Activated gamma-delta T cell (primary cell): ENCODE measurements around the gene PM20D1.

Experiments
- DNase-seq: peaks from one replicate; lab custom pipeline; 2025; lab: John Stamatoyannopoulos, UW

PM20D1 gene

GRCh38 chr1:205805082-205805711 is 44.7 kb downstream of the PM20D1 start:
- DNase-seq: no peak

- no peak for DNase-seq
Observed at GRCh38 chr1:205804605-205805004, 45.3 kb downstream of the PM20D1 start.

- DNase-seq: no peak
Observed at GRCh38 chr1:205803986-205804385, 45.9 kb downstream of the PM20D1 start.

- DNase-seq: no peak
Observed at GRCh38 chr1:205802060-205802459, 47.9 kb downstream of the PM20D1 start.

GRCh38 chr1:205800981-205801703 is 48.8 kb downstream of the PM20D1 start:
- DNase-seq: no peak

GRCh38 chr1:205800427-205800826 is 49.5 kb downstream of the PM20D1 start:
- no peak for DNase-seq

GRCh38 chr1:205798577-205798976 is 51.4 kb downstream of the PM20D1 start:
- DNase-seq: no peak

- DNase-seq: no peak
Observed at GRCh38 chr1:205797168-205797567, 52.8 kb downstream of the PM20D1 start.

- no peak for DNase-seq
Observed at GRCh38 chr1:205794011-205794730, 55.8 kb downstream of the PM20D1 start.

- DNase-seq: no peak
Observed at GRCh38 chr1:205792961-205793673, 56.8 kb downstream of the PM20D1 start.

- DNase-seq: no peak
Observed at GRCh38 chr1:205792481-205792881, 57.5 kb downstream of the PM20D1 start.

- no peak for DNase-seq
Observed at GRCh38 chr1:205791568-205792180, 58.3 kb downstream of the PM20D1 start.

GRCh38 chr1:205787287-205787916 is 62.5 kb downstream of the PM20D1 start:
- DNase-seq: no peak

GRCh38 chr1:205786601-205787000 is 63.3 kb downstream of the PM20D1 start:
- no peak for DNase-seq

- DNase-seq: no peak
Observed at GRCh38 chr1:205785446-205785845, 64.5 kb downstream of the PM20D1 start.

GRCh38 chr1:205783904-205784303 is 66.0 kb downstream of the PM20D1 start:
- no peak for DNase-seq

- no peak for DNase-seq
Observed at GRCh38 chr1:205783433-205783795, 66.5 kb downstream of the PM20D1 start.

GRCh38 chr1:205782627-205783432 is 67.1 kb downstream of the PM20D1 start:
- no peak for DNase-seq

GRCh38 chr1:205780335-205780734 is 69.6 kb downstream of the PM20D1 start:
- DNase-seq: no peak
